Hematopoietic multipotent progenitor cell treated with erythropoietin and hydrocortisone succinate and interleukin-3 and kit ligand, for 4 days (in vitro differentiated cells): Measurements from ENCODE around the gene FAM24B.
A peak's percentile ranks its signal among the peaks of the same experiment; 100 is the strongest.
"Not testable (repeated sequence)": the region's sequence is repeated elsewhere in the genome, so short reads cannot be mapped to it uniquely, and the experiment has no call there.

ENCODE experiments used
- DNase-seq: peaks from one replicate; pipeline ENCODE4 v3.0.0-alpha.2; 2015

FAM24B gene

GRCh38 chr10:122858042-122858441 is 21.3 kb downstream of the FAM24B start:
- DNase-seq, result not testable (repeated sequence)

GRCh38 chr10:122856902-122857301 is 22.5 kb downstream of the FAM24B start:
- DNase-seq, result no peak

DNA sequence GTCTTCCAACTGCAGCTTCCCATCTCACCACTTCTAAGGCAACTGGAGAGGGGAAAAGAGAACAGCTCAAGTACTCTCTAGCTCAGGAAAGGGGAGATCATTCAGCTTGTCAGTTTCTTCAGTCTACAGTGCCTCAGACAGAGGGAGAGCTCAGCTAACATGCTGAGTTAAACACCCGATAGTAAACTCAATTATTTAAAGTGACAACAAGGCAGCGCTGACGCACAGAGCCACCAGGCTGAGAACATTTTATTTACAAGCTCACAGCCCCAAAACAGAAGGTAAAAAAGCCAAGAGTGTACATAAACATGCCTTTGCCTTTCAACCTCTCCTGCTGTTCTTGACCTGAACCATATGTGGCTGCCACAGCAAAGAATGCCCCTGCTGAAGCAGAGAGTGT is 23.6 kb downstream of the FAM24B start:
- no peak for DNase-seq

DNA sequence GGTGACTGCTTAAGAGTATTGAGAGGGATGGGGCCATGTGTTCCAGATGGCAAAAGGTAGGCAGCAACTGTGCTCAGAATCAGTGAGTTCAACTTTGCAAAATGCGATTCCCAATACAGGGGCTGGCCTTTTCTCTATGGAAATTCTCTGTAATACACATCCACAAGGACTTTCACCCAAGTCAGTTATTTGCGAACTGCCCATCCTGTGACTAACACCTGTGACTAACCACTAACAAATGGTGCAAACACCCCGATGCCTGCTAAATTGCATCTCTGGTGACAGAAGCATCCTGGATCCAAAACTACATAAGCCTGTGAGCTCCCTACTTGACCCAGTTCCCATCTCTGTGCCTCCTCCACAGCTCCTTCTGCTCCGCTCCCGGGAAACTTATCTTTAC is 24.7 kb downstream of the FAM24B start:
- DNase-seq, result no peak

- no peak for DNase-seq
Measured at GRCh38 chr10:122853665-122854313, 25.6 kb downstream of the FAM24B start.

DNA sequence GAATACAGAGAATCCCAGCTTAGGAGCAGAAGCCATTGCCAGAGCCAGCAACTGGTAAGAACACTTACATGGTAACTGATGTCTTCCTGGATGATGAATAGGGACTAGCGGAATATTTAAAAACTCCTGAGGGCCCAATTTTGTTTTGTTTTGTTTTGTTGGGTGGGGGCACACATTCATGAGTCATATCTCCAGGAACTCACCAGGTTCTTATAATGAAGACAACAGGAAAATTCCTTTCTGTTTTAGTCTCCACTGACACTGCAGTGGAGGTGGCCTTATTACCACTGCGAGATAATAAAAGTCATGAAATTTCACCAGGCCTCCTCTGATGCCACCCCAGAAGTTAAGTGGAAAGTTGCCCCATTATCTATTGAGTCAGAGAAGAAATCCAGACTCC is 27.1 kb downstream of the FAM24B start:
- DNase-seq, result no peak

- DNase-seq, result no peak
Measured at GRCh38 chr10:122850705-122851640, 28.4 kb downstream of the FAM24B start.

GRCh38 chr10:122849900-122850605 is 29.3 kb downstream of the FAM24B start:
- no peak for DNase-seq

GRCh38 chr10:122849090-122849489 is 30.3 kb downstream of the FAM24B start:
- DNase-seq, result no peak

DNA sequence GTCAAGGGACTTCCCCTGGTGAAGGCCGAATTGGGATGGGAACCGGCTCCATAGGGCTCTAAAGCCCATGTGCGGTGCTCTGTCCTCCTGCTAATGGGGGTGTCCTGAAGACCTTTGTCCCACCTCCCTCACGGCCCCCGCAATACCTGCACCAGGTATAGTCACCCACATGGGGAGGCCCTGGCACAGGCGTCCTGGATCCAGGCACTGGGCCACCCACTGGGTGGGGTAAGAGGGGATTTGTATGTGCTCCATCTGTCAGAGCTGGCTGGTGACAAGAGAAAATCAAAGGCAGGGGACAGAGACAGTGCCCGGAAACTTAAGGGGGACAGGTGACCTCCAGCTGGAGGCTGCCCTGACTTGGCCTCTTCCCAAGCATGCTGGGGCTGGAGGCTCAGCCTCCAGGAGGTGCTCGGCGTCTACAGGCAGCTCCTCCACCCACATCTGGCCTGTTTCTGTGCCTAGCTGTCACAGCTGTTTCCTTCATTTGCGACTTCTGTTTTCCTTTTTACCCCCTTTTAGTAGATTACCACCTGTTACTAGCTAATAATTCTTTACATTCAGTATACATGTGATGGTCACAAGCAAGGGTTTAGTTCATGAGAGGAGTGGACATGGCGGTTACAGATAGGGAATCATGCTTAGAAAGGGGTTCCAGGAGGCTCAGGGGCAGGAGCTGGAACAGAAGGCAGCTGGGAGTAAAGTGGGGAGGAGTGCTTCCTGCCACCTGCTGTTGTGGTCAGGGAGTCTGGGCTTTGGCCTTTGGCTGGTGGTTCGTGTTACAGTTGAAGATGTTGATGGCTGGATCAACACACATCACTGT is 31.4 kb downstream of the FAM24B start:
- DNase-seq, result peak; percentile 79

DNA sequence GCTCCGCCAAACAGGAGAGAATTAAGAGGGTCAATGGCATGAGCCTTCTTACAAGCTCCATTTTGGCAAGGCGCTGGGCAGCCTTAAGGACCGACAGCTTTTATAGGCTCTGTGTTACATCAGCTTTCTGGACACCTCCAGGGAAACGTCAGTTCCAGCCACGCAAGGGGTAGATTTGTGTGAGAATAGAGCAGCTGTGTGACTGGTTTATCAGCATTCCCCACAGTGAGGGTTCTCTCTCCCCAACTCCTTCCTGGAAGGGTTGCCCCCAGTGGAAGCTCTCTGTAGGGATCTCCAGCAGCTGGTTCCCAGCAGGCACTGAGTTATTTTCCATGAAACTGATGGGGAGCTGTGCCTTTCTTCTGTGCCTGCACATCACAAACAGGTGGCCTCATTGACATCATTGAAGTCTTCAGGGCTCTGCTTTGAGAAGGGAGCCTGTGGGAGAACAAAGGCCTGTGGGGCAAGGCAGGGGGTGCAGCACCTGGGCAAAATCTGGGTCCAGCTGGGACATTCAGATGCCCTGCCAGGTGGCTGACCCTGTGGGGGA is 33.5 kb downstream of the FAM24B start, which contains the start of gene CUZD1:
TSS of gene CUZD1 (minus strand) at position 75 of the 550 bp plus-strand sequence. CDS start at position 61, 14 bp downstream.
- DNase-seq, result no peak

GRCh38 chr10:122844146-122844545 is 35.2 kb downstream of the FAM24B start:
- DNase-seq, result no peak

DNA sequence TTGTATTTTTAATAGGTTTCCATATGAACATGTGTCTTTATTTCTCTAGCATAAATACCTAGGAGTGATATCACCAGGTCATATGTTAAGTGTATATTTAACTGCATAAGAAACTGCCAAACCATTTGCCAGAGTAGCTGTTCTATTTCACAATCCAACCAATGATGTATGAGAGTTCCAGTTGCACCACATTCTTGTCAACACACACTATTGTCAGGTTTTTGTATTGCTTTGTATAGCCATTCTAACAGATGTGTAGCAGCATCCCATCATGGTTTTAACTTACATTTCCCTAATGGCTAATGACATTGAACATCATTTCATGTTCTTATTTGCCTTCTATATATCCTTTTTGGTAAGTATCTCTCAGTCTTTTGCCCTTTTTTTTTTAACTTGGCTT is 37.8 kb downstream of the FAM24B start:
- DNase-seq, result no peak

DNA sequence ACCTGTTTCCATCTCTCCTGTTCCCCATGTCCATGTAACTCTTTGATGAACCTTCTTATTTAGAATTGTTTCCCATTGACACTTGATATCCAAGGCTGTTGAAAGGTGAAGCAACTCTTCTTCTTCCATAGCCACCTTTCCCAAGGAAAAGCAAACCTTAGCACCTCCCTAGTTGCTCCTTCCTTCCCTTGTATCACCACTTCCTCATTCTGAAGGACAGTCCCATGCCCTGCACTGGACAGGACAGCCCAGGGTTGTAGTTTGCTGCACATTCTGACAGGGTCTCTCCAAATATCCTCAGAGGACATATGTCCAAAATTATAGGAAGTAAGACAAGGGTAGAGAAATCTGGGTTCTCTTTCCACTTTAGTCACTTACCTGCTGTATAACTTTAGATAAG is 39.9 kb downstream of the FAM24B start:
- DNase-seq, result no peak

- DNase-seq, result no peak
Measured at GRCh38 chr10:122838880-122839279, 40.5 kb downstream of the FAM24B start.

- DNase-seq, result no peak
Measured at GRCh38 chr10:122835908-122836307, 43.5 kb downstream of the FAM24B start.

DNA sequence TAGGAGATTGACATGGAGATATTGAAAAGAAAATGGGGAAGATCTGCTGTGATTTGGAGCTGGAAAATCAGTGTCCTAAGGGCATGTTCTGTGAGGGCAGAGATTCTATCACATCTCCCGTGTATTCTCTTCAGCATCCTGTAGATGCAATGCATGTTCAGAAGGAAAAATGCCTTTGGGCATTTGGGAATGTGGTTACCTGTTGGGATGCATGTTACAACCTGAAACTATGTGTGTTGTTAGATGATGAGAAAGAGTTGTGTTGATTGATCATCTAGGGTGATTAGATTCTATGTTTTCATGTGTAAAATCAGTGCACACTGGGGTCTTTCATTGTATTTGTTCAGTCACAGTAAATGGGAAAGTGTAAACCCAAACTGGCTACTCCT is 48.4 kb downstream of the FAM24B start:
- DNase-seq, result no peak

GRCh38 chr10:122830273-122830964 is 49.0 kb downstream of the FAM24B start:
- DNase-seq, result no peak

- DNase-seq, result no peak
Measured at GRCh38 chr10:122829454-122829853, 49.9 kb downstream of the FAM24B start.

DNA sequence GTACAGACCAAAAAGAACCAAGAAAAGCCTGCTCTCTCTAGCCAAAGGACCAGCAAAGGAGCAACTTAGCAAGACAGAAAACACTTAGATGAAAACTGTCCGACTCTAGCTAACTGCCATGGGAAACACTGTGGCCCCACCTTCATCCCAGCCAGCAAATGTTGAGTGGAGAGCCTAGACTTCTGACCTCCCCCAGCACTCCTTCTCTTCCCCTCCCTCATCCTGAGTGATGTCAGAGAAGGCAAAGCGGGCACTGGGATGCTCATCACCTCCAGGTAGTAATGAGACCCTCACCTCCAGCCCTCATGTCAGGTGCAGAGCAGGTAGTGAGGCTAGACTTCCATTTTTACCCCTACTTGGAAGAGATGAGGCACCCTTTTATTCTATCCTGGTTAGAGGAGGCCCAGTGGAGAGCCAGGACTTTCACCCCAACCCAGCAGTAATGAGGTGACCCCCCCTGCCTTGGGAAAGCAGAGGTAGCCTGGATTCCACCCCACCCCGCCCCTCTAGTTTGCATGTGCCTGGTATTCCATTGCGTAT is 50.6 kb downstream of the FAM24B start:
- no peak for DNase-seq

GRCh38 chr10:122827302-122827701 is 52.1 kb downstream of the FAM24B start:
- no peak for DNase-seq
